Measurements from ENCODE around the gene THAP10. TPM values are rescaled to one million over a fixed set of nuclear protein-coding genes. Genes with fewer than 3 reads are reported as not detected.

The THAP10 gene
- polyA plus RNA-seq, 2 of the 4 experiments (the other 2 are of a cell fraction), result 6.8 to 9.4 TPM

DNA sequence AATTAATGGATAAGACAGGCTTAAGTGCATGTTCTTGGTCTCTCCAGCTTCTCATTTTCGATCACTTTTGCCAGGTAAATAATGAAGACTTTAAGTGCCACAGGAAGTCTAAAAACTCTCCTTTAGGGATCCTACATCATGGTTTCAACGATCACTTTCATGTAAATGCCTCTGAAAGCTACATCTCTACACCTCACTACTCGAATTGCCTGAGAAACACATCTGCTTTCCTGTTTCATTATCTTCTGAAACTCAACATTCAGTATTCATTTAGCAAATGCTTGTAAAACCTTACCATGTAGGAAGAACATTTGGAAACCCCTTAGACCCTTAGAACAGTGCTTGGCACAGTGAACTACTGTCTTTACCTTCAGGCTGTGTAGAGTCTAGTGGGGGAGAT lies 16.2 kb downstream of the THAP10 start:
- ChIA-PET CTCF (interaction anchor here (1.0 to 9.1 kb wide), 14 partner anchors 9 to 1399 kb away, joined by 3 to 331 read pairs (median 17); partner anchors contain the start of genes LARP6, LRRC49 and THAP10), POLR2A (no interaction called here)
- ATAC-seq (no peak), FAIRE-seq (peak; percentile 92), DNase-seq (ENCODE audit: low read depth in 1 of 2, low spot score in 1 of 2) (no peak)
- Histone ChIP-seq H3K4me3 (no peak overlapping the region), H3K9me3 (peaks cover 7% of the 10 kb centered on the region; the same call in 2 of the 3 replicates), H3K4me2 (no peak overlapping the region), H3K27ac (no peak overlapping the region), H3K4me1 (peaks cover 5% of the 10 kb centered on the region; the same call in 2 of the 3 replicates)
- 28% methylated on average over 3 of the region's 3 CpGs for WGBS (ENCODE audit: missing lambda C conversion rate)
- no peak for TF ChIP-seq RFX5 (IDR thresholded peaks at IDR 0.05)
- no peak for TF ChIP-seq CHD2 (IDR thresholded peaks at IDR 0.05; ENCODE audit: low read length, partially characterized antibody)
- TF ChIP-seq FOSL2 (IDR thresholded peaks at IDR 0.05), result no peak
- TF ChIP-seq FOSL2 (CRISPR knock-in tag; IDR thresholded peaks at IDR 0.05), result no peak
- TF ChIP-seq CEBPB (IDR thresholded peaks at IDR 0.05), result no peak
- no peak for TF ChIP-seq CBX8 (IDR thresholded peaks at IDR 0.05)
- no peak for TF ChIP-seq MAZ (IDR thresholded peaks at IDR 0.05; ENCODE audit: borderline replicate concordance, low read depth, low read length)
- TF ChIP-seq RARB (CRISPR knock-in tag; IDR thresholded peaks at IDR 0.05), result no peak
- no peak for TF ChIP-seq GATA3 (IDR thresholded peaks at IDR 0.05; ENCODE audit: borderline replicate concordance)

GRCh38 chr15:70875001-70875782 lies 17.0 kb downstream of the THAP10 start:
- 0 out of 3 replicates have a peak overlapping the region, but pooled peaks have one; percentile 6 for H3K4me2 ChIP-seq
- peak in 1 of 2 experiments; percentile 42 for DNase-seq (ENCODE audit: low read depth in 1 of 2, low spot score in 1 of 2)
- H3K4me3 ChIP-seq, result no peak overlapping the region
- peaks cover 7% of the 10 kb centered on the region; the same call in 2 of the 3 replicates for H3K4me1 ChIP-seq
- ChIA-PET CTCF (interaction anchor here (0.6 to 9.1 kb wide), 55 partner anchors 10 to 1837 kb away, joined by 3 to 331 read pairs (median 4); partner anchors contain the start of genes LARP6, LRRC49 and THAP10), POLR2A (interaction anchor here (0.6 to 2.3 kb wide), 6 partner anchors 12 to 112 kb away, joined by 3 to 17 read pairs (median 6); partner anchors contain the start of genes LARP6 and UACA)
- peaks cover 7% of the 10 kb centered on the region; the same call in 2 of the 3 replicates for H3K9me3 ChIP-seq
- ATAC-seq, result peak; percentile 83 to 88; a peak in 4 of 6 replicates
- FAIRE-seq, result peak; percentile 99
- WGBS (ENCODE audit: missing lambda C conversion rate), result 68% methylated on average over 7 of the region's 7 CpGs
- peak overlapping the region in 1 of 2 experiments; percentile 15; a peak in 3 of 6 replicates for H3K27ac ChIP-seq
- no peak for TF ChIP-seq CBX2 (IDR thresholded peaks at IDR 0.05; ENCODE audit: borderline replicate concordance, low read depth)
- TF ChIP-seq EHMT2 (IDR thresholded peaks at IDR 0.05; ENCODE audit: low read depth), result no peak
- TF ChIP-seq SMC3 (IDR thresholded peaks at IDR 0.05), result peak; percentile 98
- TF ChIP-seq FOXS1 (CRISPR knock-in tag; IDR thresholded peaks at IDR 0.05), result no peak
- no peak for TF ChIP-seq HOXB13 (CRISPR knock-in tag; IDR thresholded peaks at IDR 0.05; ENCODE audit: low read depth)
- TF ChIP-seq RCOR1 (IDR thresholded peaks at IDR 0.05; ENCODE audit: low read depth, low read length), result no peak
- TF ChIP-seq KDM1A (IDR thresholded peaks at IDR 0.05; ENCODE audit: low read depth), result no peak
- TF ChIP-seq RAD21 (conservative IDR thresholded peaks at IDR 0.05 in 1 of 2, IDR thresholded peaks at IDR 0.05 in 1 of 2), result peak; percentile 95
- TF ChIP-seq FOSB (CRISPR knock-in tag; IDR thresholded peaks at IDR 0.05), result no peak
- TF ChIP-seq, protein P1, sequence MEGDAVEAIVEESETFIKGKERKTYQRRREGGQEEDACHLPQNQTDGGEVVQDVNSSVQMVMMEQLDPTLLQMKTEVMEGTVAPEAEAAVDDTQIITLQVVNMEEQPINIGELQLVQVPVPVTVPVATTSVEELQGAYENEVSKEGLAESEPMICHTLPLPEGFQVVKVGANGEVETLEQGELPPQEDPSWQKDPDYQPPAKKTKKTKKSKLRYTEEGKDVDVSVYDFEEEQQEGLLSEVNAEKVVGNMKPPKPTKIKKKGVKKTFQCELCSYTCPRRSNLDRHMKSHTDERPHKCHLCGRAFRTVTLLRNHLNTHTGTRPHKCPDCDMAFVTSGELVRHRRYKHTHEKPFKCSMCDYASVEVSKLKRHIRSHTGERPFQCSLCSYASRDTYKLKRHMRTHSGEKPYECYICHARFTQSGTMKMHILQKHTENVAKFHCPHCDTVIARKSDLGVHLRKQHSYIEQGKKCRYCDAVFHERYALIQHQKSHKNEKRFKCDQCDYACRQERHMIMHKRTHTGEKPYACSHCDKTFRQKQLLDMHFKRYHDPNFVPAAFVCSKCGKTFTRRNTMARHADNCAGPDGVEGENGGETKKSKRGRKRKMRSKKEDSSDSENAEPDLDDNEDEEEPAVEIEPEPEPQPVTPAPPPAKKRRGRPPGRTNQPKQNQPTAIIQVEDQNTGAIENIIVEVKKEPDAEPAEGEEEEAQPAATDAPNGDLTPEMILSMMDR (IDR thresholded peaks at IDR 0.05), result peak; percentile 97
- no peak for TF ChIP-seq MAZ (IDR thresholded peaks at IDR 0.05; ENCODE audit: borderline replicate concordance, low read depth, low read length)
- TF ChIP-seq NPAS2 (CRISPR knock-in tag; IDR thresholded peaks at IDR 0.05; ENCODE audit: borderline replicate concordance), result no peak
- no peak for TF ChIP-seq MAFK (IDR thresholded peaks at IDR 0.05; ENCODE audit: partially characterized antibody)
- no peak for TF ChIP-seq REST (IDR thresholded peaks at IDR 0.05)
- TF ChIP-seq CHD4 (IDR thresholded peaks at IDR 0.05; ENCODE audit: borderline replicate concordance), result no peak
- TF ChIP-seq CHD2 (IDR thresholded peaks at IDR 0.05; ENCODE audit: low read length, partially characterized antibody), result no peak

All from A549 (cell line).